GM18909 (cell line): ENCODE measurements around the gene CHP2.
"Not testable (repeated sequence)": the region's sequence is repeated elsewhere in the genome, so short reads cannot be mapped to it uniquely, and the experiment has no call there.

ENCODE experiments used
- ATAC-seq: cut with Tn5 transposase; IDR thresholded peaks from one replicate; pipeline ENCODE4 v1.9.1; 2021; ENCODE audit warnings: mild to moderate bottlenecking; ENCODE audit not compliant: unreplicated experiment, poor library complexity

The CHP2 gene

GRCh38 chr16:23754594-23755483 lies at the start of gene CHP2:
CHP2 (plus strand) TSS chr16:23755026; CDS start chr16:23755050, 24 bp downstream.
- ATAC-seq, result no peak

GRCh38 chr16:23705517-23705902 lies 49.3 kb upstream of the CHP2 start:
- no peak for ATAC-seq

- ATAC-seq, result no peak
These were observed 48.4 kb upstream of the CHP2 start for GRCh38 chr16:23706439-23706838.

GRCh38 chr16:23709536-23709935 lies 45.3 kb upstream of the CHP2 start:
- ATAC-seq, result no peak

DNA sequence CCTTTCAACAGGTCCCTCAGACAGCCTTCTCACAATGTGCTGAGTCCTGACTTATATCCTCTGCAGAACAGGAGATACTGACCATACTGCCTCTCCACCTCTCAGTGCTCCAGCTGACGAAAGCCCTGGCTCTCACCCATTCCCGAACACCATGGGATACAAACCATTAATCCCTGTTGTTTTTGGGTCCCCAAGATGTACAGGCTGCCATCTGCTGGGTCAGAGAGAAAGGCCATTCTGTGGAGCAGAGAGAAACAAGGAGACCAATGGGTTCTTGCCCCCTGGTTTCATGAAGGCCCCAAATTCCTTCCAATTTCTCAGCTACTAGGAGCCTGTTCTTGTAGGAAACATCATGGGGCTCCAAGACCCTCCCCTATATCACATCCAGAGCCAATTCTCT lies 44.8 kb upstream of the CHP2 start:
- no peak for ATAC-seq

- no peak for ATAC-seq
These were observed 44.3 kb upstream of the CHP2 start for GRCh38 chr16:23710504-23710903.

DNA sequence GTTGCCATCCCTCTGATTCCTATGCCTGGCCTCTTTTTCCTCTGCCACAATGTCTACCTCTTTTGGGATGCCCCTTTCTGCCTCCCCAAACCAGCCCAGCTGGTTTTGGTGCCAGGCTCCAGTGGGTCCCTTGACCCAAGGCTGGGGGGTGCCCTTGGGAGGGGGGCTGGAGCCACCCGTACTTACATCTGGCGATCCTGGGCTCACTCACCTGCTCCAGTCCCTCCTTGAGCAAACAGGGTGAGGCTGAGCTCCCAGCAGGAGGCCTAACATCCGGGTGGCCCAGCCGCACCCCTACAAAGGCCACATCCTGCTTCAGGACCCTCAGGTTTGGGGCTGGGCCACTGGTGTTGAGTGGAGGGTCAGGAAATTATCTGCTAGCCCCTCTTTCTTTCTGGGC lies 43.0 kb upstream of the CHP2 start:
- ATAC-seq, result no peak

- ATAC-seq, result no peak
These were observed 41.9 kb upstream of the CHP2 start, which contains the start of gene ERN2 for GRCh38 chr16:23712976-23713375. ERN2 (minus strand) TSS chr16:23713222; CDS start chr16:23713187, 35 bp downstream.

- no peak for ATAC-seq
These were observed 38.3 kb upstream of the CHP2 start for GRCh38 chr16:23716484-23716883.

- ATAC-seq, result not testable (repeated sequence)
These were observed 32.1 kb upstream of the CHP2 start for GRCh38 chr16:23722613-23723240.

DNA sequence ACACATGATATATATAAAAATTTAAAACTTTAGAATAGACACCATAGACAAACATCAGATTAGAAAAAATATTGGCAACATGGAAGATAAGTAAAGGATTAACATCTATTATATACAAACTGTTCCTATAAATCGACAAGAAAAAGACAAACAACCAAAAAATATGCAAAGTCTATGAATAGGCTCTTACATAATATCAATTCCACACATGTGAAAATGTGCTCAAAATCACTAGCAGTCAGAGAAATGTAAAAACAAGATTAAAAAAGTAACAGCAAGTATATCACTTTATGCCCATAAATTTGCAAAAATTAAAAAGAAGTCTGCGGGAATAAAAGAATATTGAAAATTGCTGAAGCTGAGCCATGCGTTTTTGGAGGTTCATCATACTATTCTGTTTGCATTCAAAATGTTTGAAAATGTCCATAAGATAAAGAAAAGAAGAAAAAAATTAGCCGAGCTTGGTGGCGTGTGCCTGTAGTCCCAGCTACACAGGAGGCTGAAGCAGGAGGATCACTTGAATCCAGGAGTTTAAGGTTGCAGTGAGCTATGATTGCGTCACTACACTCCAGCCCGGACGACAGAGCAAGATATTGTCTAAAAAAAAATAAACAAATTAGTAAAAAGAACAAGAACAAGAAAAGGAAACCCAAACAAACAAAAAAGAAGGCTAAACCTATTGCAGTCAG lies 30.6 kb upstream of the CHP2 start:
- no peak for ATAC-seq

GRCh38 chr16:23724785-23725131 lies 30.1 kb upstream of the CHP2 start:
- no peak for ATAC-seq

- no peak for ATAC-seq
These were observed 28.1 kb upstream of the CHP2 start for GRCh38 chr16:23726710-23727109.

GRCh38 chr16:23728112-23728477 lies 26.7 kb upstream of the CHP2 start:
- no peak for ATAC-seq

DNA sequence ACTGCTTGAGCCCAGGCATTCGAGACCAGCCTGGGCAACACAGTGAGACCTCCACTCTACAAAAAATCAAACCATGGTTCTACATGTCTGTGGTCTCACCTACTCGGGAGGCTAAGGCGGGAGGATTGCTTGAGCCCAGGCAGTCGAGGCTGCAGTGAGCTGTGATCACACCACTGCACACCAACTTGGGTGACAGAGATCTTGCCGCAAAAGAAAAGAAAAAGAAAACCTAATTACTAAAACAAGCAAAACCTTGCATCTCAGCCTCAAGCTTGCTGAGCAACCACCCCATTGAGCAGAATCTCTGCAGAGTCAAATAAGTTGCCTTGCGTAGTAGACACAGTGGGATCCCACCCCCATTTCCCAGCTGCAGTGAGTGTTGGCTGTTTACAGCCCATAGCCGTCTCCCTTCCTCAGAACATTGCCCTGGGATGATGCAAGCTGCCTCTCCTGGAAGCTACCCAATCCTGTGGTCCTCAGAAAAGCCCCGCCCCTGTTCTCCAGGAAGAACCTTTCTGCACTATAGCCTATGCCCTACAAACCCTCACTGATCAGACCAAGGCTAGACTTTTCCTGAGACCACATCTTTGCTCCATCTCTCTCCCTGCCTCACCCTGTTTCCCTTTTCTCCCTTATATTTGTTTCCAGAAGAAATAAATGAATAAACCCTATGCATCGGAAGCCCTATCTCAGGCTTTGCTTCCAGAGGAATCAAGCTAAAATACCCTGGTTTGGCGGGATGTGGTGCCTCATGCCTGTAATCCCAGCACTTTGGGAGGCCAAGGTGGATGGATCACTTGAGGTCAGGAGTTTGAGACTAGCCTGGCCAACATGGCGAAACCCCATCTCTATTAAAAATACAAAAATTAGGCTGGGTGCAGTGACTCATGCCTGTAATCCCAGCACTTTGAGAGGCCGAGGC lies 25.1 kb upstream of the CHP2 start:
- ATAC-seq, result no peak

DNA sequence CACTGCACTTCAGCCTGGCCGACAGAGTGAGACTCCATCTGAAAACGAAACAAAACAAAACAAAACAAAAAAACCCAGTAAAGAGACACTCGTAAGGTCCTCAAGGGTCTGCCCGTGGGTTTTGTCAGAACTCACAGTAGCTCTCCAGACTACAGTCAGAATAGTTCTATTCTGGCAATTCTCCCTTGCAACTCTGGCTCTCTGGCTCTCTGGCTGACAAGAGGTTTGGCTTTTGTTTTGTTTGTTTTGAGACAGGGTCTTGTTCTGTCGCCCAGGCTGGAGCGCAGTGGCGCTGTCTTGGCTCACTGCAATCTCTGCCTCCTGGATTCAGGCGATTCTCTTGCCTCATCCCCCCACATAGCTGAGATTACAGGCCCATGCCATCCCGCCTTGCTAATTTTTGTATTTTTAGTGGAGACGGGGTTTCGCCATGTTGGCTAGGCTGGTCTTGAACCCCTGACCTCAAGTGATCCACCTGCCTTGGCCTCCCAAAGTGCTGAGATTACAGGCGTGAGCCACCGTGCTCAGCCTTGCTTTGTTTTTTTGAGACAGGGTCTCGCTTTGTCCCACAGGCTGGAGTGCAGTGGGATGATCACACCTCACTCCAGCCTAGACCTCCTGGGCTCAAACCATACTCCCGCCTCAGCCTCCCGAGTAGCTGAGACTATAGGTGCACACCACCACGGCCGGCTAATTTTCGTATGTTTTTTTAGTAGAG lies 20.5 kb upstream of the CHP2 start:
- ATAC-seq, result no peak

DNA sequence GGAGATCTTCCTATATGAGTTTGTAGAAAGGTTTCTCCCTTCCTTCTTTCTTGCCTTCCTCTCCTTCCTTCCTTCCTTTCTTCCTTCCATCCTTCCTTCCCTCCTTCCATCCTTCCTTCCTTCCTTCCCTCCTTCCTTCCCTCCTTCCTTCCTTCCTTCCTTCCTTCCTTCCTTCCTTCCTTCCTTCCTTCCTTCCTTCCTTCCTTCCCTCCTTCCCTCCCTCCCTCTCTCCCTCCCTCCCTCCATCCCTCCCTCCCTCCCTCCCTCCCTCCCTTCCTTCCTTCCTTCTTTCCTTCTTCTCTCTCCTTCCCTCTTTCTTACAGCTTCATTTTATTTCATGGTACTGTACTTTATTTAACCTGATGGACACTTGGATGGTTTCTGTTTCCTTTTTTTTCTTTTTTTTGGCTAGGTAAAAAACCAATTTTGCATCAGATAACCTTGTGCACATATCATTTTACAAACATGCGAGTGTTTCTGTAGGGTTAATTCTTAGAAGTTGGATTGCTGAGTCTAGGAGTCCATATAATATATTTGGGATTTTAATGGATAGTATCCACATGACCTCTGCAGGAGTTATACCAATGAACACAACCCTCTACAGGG lies 17.3 kb upstream of the CHP2 start:
- ATAC-seq, result not testable (repeated sequence)

- ATAC-seq, result no peak
These were observed 15.3 kb upstream of the CHP2 start for GRCh38 chr16:23739516-23739915.

GRCh38 chr16:23741675-23742303 lies 13.0 kb upstream of the CHP2 start:
- no peak for ATAC-seq
